K562 (cell line): ENCODE results near the gene LSM14B. TPM values are rescaled to one million over a fixed set of nuclear protein-coding genes. Genes with fewer than 3 reads are reported as not detected.

Source experiments
- ATAC-seq: fragments of 200-7000 bp; cut with Tn5 transposase; 3 replicates; pipeline ENCODE4 v1.9.1; 2020; ENCODE audit warnings: moderate library complexity
- BruUV-seq: library from RNA; stranded (reverse); fragments of 400-500 nt; replicated peaks from 2 replicates; lab custom pipeline; 2021; lab: Mats Ljungman, UMichigan
- CTCF ChIA-PET: fragments of 300-600 bp; formaldehyde crosslinking; extraction: SDS; loops from one replicate; lab custom pipeline; 2021; ENCODE audit warnings: low intra/inter-chr PET ratio; lab: Yijun Ruan, JAX
- POLR2A ChIA-PET: fragments of 300-600, 350-650 bp; sonication (Branson Sonifier 250); formaldehyde crosslinking; extraction: SDS; loops from one replicate; lab custom pipeline; 2021; ENCODE audit warnings: antibody characterized with exemption, inconsistent platforms; lab: Yijun Ruan, JAX
- DNase-seq, 4 experiments: peaks; one replicate each; pipeline versions ENCODE4 v3.0.0 to v3.0.0-alpha.2; 2011 to 2018; ENCODE audit warnings: low spot score in 3 of 4, mixed read lengths in 3 of 4; ENCODE audit errors: extremely low read depth in 1 of 4
- FAIRE-seq: peaks from 2 replicates; lab custom pipeline; 2011; peaks lifted over from hg19 to GRCh38; lab: Jason Lieb, UNC
- H2AFZ ChIP-seq: 2 replicates; pipeline ENCODE4 v1.6.0; 2011; ENCODE audit warnings: low read depth, low read length, control low read depth, inconsistent platforms
- H3K27ac ChIP-seq: fragments of 200-600 bp; 3 replicates; pipeline ENCODE4 v1.8.0; 2011; ENCODE audit warnings: low read depth, mild to moderate bottlenecking, control low read depth, inconsistent platforms, low read length, moderate library complexity, mixed read lengths; ENCODE audit errors: extremely low read depth
- H3K27me3 ChIP-seq, 2 experiments: fragments of 300-600 bp in 1 of 2; 2 replicates in 1 of 2; 3 replicates in 1 of 2; pipeline versions ENCODE4 v1.6.0 to v1.8.0; 2011; ENCODE audit warnings: inconsistent platforms in 2 of 2, low read length in 2 of 2, mild to moderate bottlenecking in 1 of 2, mixed read lengths in 1 of 2, moderate library complexity in 1 of 2; ENCODE audit not compliant: control insufficient read depth in 2 of 2, insufficient read depth in 2 of 2
- H3K36me3 ChIP-seq: fragments of 300-600 bp; 3 replicates; pipeline ENCODE4 v1.8.0; 2011; ENCODE audit warnings: mild to moderate bottlenecking, low read length, inconsistent platforms; ENCODE audit not compliant: control insufficient read depth, insufficient read depth
- H3K4me1 ChIP-seq, 2 experiments: fragments of 200-600 bp in 1 of 2; replicated peaks in 1 of 2; 2 replicates in 1 of 2; 3 replicates in 1 of 2; pipeline versions ENCODE4 v1.5.1 to v1.8.0; 2011; ENCODE audit warnings: inconsistent platforms in 2 of 2, low read length in 2 of 2, mild to moderate bottlenecking in 1 of 2, mixed read lengths in 1 of 2, moderate library complexity in 1 of 2; ENCODE audit not compliant: control insufficient read depth in 2 of 2, insufficient read depth in 2 of 2
- H3K4me2 ChIP-seq: 2 replicates; pipeline ENCODE4 v1.6.1; 2011; ENCODE audit warnings: low read length, control low read depth, inconsistent platforms, mixed read lengths; ENCODE audit not compliant: insufficient read depth
- H3K4me3 ChIP-seq: fragments of 200-600 bp; sonication (generic), shearing (Covaris generic); 2 replicates; pipeline ENCODE4 v1.5.1; 2016; ENCODE audit warnings: control low read depth, inconsistent platforms
- H3K79me2 ChIP-seq: fragments of 200-600 bp; 3 replicates; pipeline ENCODE4 v1.8.0; 2011; ENCODE audit warnings: low read length, inconsistent platforms; ENCODE audit not compliant: control insufficient read depth, insufficient read depth
- H3K9ac ChIP-seq, 2 experiments: 2 replicates each; pipeline versions ENCODE4 v1.6.0 to v1.6.1; 2011; ENCODE audit warnings: low read depth in 2 of 2, low read length in 2 of 2, control low read depth in 1 of 2, inconsistent platforms in 1 of 2, mild to moderate bottlenecking in 1 of 2, mixed read lengths in 1 of 2; ENCODE audit not compliant: insufficient read depth in 1 of 2
- H3K9me1 ChIP-seq: one replicate; pipeline ENCODE4 v1.6.0; 2011; ENCODE audit warnings: inconsistent platforms, mild to moderate bottlenecking, low read length, moderate library complexity; ENCODE audit not compliant: control insufficient read depth, insufficient read depth
- H3K9me3 ChIP-seq: replicated peaks from 2 replicates; pipeline ENCODE4 v1.5.1; 2011; ENCODE audit warnings: low read depth, low read length, inconsistent platforms; ENCODE audit not compliant: control insufficient read depth, insufficient read depth
- H4K20me1 ChIP-seq: replicated peaks from 2 replicates; pipeline ENCODE4 v1.6.1; 2011; ENCODE audit warnings: low read length, inconsistent platforms, mixed read lengths; ENCODE audit not compliant: control insufficient read depth, insufficient read depth
- BDP1 ChIP-seq: IDR thresholded peaks from 3 replicates; pipeline ENCODE4 v1.6.1; 2011; ENCODE audit not compliant: insufficient read length, insufficient read depth
- FOXA1 ChIP-seq: fragments of 450-650 bp; IDR thresholded peaks from 2 replicates; pipeline ENCODE4 v1.6.1; 2016; ENCODE audit warnings: mild to moderate bottlenecking, borderline replicate concordance
- KLF16 ChIP-seq: IDR thresholded peaks from 2 replicates; pipeline ENCODE4 v1.6.1; 2016; ENCODE audit warnings: antibody characterized with exemption
- MCM5 ChIP-seq: fragments of 450-650 bp; IDR thresholded peaks from 2 replicates; pipeline ENCODE4 v1.6.1; 2016; ENCODE audit warnings: low read depth
- PHTF2 ChIP-seq: fragments of 250-450 bp; sonication (Bioruptor Pico); IDR thresholded peaks from 2 replicates; pipeline ENCODE4 v1.5.0; 2021; ENCODE audit warnings: mild to moderate bottlenecking
- POLR3A ChIP-seq: IDR thresholded peaks from 2 replicates; pipeline ENCODE4 v1.6.1; 2011; ENCODE audit warnings: borderline replicate concordance, mild to moderate bottlenecking, moderate library complexity; ENCODE audit not compliant: insufficient read length, insufficient read depth; ENCODE audit errors: extremely low read depth
- RBM25 ChIP-seq: fragments of 200-400 bp; formaldehyde crosslinking; IDR thresholded peaks from 2 replicates; pipeline ENCODE4 v1.6.1; 2018; ENCODE audit warnings: low read length, low read depth, moderate library complexity; ENCODE audit not compliant: severe bottlenecking
- SMAD4 ChIP-seq: fragments of 250-450 bp; sonication (Bioruptor Pico); conservative IDR thresholded peaks from 2 replicates; pipeline ENCODE4 v1.8.0; 2021; ENCODE audit warnings: inconsistent platforms, mild to moderate bottlenecking, moderate library complexity
- SMARCA4 ChIP-seq: fragments of 450-650 bp; IDR thresholded peaks from 2 replicates; pipeline ENCODE4 v1.6.1; 2016
- ZEB2 ChIP-seq: fragments of 450-650 bp; IDR thresholded peaks from 2 replicates; pipeline ENCODE4 v1.6.1; 2016
- ZNF124 ChIP-seq: sonication (generic); formaldehyde crosslinking; IDR thresholded peaks from 2 replicates; pipeline ENCODE4 v1.8.1; 2022; ENCODE audit warnings: missing genetic modification reagents
- ZNF133 ChIP-seq: fragments of 250-450 bp; sonication (Bioruptor Pico); IDR thresholded peaks from 2 replicates; pipeline ENCODE4 v1.4.0; 2020; ENCODE audit warnings: mild to moderate bottlenecking
- WGBS: fragments of 100-300 bp; shearing (Covaris generic); methylation state at CpG from one replicate; pipeline ENCODE4 v1.1.6; 2016; ENCODE audit warnings: low coverage, mixed read lengths; ENCODE audit not compliant: insufficient coverage; ENCODE audit errors: missing lambda C conversion rate; 5-methylcytosine and 5-hydroxymethylcytosine counted together
- in situ Hi-C: fragments of 300-500 bp; cut with MboI; formaldehyde crosslinking; loops from 4 replicates; pipeline ENCODE4 v1.15.0; 2018; ENCODE audit warnings: inconsistent platforms, mixed read lengths
- intact Hi-C: fragments of 100-400 bp; cut with micrococcal nuclease; formaldehyde crosslinking; loops from 2 replicates; pipeline ENCODE4 v1.14.2; 2022
- polyA plus RNA-seq, 8 experiments: library from polyadenylated mRNA; depleted of rRNA in 4 of 8; stranded (reverse) in 5 of 8; unstranded in 3 of 8; fragments of >200 nt; fragmentation: Nextera tagmentation in 2 of 8; fragmentation: Illumina TruSeq in 1 of 8; extraction: Ambion mirVana in 2 of 8; extraction: Trizol in 1 of 8; gene quantifications; 2 replicates each; pipeline versions ENCODE4 v1.2.1 to v1.2.3, GENCODE V29; 2011 to 2014; ENCODE audit warnings: inconsistent platforms in 1 of 8, missing spikeins in 1 of 8
- total RNA-seq, 7 experiments: library from RNA; depleted of rRNA in 6 of 7; stranded (reverse); fragments of >200 nt in 6 of 7; fragmentation: Illumina TruSeq in 2 of 7; extraction: Trizol in 2 of 7; gene quantifications; 2 replicates each; pipeline versions ENCODE4 v1.2.1 to v1.2.3, GENCODE V29; 2011 to 2021; ENCODE audit warnings: low replicate concordance in 1 of 7
- TF ChIP-seq, protein P1 (sequence below), 2 experiments: fragments of 200-800 bp in 1 of 2; sonication (Bioruptor generic) in 1 of 2; sonication (generic) in 1 of 2; formaldehyde crosslinking in 1 of 2; IDR thresholded peaks in 1 of 2; conservative IDR thresholded peaks in 1 of 2; 2 replicates each; pipeline versions ENCODE4 v1.5.0 to v1.6.1; 2016 to 2020; ENCODE audit warnings: missing compliant biosample characterization in 1 of 2, missing genetic modification characterization in 1 of 2, missing genetic modification reagents in 1 of 2
- TF ChIP-seq, protein P2 (sequence below), 2 experiments: fragments of 450-650 bp; conservative IDR thresholded peaks; 2 replicates each; pipeline ENCODE4 v1.6.1; 2017; ENCODE audit warnings: mild to moderate bottlenecking in 2 of 2, moderate library complexity in 2 of 2
- TF ChIP-seq, protein P3 (sequence below): fragments of 250-450 bp; sonication (Bioruptor Pico); IDR thresholded peaks from 2 replicates; pipeline ENCODE4 v1.5.1; 2021; ENCODE audit warnings: mild to moderate bottlenecking

LSM14B gene
- total and polyA plus RNA-seq, 9 of the 15 experiments (the other 6 are each of a cell fraction or from before 2014, with no cell fraction given) = 0.66 to 36.0 (median 20.2) TPM

DNA sequence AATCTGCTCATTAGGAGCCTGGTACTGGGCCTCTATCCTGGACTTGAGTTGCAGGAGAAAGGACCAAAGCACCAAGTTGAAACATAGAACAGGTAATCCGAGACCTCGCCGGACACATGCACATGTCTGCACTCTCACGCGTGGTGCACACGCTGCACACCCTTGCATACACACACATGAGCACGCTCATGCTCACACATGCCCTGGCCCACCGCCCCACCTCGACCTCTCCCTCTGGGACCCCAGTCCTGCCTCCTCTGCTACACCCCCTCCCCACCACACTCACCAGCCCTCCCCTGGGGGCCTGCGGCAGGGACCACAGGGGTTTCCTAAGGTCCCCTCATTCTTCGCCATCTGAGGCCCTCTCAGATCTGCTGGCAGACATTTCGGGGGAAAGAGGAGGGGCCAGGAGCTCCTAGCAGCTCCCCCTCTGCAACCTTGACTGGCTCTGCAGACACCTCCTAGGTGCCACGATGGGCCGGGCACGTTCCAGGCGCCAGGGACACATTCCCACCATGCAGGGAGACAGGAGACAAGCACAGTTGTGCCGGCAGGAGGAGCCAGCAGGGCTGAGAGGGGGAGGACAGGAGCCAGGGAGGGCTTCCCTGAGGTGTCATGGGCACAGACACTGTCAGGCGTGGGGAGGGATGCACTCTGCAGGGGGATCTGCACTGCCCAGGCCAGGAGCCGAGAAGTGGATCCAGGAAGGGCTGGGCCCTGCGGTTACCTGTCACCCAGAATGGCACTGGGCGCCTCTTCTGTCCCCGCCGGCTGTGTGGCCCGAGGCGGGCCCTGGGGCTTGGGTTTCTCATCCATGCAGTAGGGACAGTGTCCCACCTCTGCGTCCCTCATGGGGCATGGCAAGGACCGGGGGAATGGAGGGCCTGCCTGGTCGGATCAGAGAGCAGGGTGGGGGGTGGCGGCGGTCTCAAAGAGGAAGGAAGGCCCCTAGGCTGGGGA is 25.6 kb upstream of the LSM14B start:
- Histone ChIP-seq H3K4me1 (peaks cover 0 to 25% of the 10 kb centered on the region in 2 experiments; a peak in 2 of 5 replicates), H2AFZ (no peak overlapping the region), H3K27me3 (peaks cover 65 to 72% of the 10 kb centered on the region in 2 experiments), H4K20me1 (no peaks in the 10 kb centered on the region), H3K9ac (peak overlapping the region in 1 of 2 experiments; percentile 10; a peak in 2 of 4 replicates), H3K4me3 (no peak overlapping the region), H3K9me3 (no peaks in the 10 kb centered on the region), H3K27ac (no peak overlapping the region), H3K4me2 (no peak overlapping the region), H3K36me3 (no peaks in the 10 kb centered on the region), H3K9me1 (no peaks in the 10 kb centered on the region), H3K79me2 (no peaks in the 10 kb centered on the region)
- no TSS peak for BruUV-seq
- intact Hi-C loops = no loop called here
- ChIA-PET CTCF (no interaction called here), POLR2A (no interaction called here)
- in situ Hi-C loops = no loop called here
- FAIRE-seq (no peak), ATAC-seq (no peak), DNase-seq (no peak)
- WGBS = 20% methylated on average over 25 of the region's 30 CpGs
- TF ChIP-seq SMARCA4 = no peak
- TF ChIP-seq PHTF2 (CRISPR knock-in tag) = no peak
- TF ChIP-seq, protein P1, sequence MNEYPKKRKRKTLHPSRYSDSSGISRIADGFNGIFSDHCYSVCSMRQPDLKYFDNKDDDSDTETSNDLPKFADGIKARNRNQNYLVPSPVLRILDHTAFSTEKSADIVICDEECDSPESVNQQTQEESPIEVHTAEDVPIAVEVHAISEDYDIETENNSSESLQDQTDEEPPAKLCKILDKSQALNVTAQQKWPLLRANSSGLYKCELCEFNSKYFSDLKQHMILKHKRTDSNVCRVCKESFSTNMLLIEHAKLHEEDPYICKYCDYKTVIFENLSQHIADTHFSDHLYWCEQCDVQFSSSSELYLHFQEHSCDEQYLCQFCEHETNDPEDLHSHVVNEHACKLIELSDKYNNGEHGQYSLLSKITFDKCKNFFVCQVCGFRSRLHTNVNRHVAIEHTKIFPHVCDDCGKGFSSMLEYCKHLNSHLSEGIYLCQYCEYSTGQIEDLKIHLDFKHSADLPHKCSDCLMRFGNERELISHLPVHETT (CRISPR knock-in tag; conservative IDR thresholded peaks at IDR 0.05 in 1 of 2, IDR thresholded peaks at IDR 0.05 in 1 of 2) = no peak
- TF ChIP-seq KLF16 = no peak
- TF ChIP-seq, protein P2, sequence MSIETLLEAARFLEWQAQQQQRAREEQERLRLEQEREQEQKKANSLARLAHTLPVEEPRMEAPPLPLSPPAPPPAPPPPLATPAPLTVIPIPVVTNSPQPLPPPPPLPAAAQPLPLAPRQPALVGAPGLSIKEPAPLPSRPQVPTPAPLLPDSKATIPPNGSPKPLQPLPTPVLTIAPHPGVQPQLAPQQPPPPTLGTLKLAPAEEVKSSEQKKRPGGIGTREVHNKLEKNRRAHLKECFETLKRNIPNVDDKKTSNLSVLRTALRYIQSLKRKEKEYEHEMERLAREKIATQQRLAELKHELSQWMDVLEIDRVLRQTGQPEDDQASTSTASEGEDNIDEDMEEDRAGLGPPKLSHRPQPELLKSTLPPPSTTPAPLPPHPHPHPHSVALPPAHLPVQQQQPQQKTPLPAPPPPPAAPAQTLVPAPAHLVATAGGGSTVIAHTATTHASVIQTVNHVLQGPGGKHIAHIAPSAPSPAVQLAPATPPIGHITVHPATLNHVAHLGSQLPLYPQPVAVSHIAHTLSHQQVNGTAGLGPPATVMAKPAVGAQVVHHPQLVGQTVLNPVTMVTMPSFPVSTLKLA (conservative IDR thresholded peaks at IDR 0.05) = no peak
- TF ChIP-seq RBM25 = no peak
- no peak for TF ChIP-seq FOXA1
- no peak for TF ChIP-seq ZEB2
- TF ChIP-seq POLR3A = no peak
- no peak for TF ChIP-seq ZNF124
- no peak for TF ChIP-seq BDP1
- TF ChIP-seq MCM5 = no peak
- TF ChIP-seq SMAD4 = no peak
- TF ChIP-seq, protein P3, sequence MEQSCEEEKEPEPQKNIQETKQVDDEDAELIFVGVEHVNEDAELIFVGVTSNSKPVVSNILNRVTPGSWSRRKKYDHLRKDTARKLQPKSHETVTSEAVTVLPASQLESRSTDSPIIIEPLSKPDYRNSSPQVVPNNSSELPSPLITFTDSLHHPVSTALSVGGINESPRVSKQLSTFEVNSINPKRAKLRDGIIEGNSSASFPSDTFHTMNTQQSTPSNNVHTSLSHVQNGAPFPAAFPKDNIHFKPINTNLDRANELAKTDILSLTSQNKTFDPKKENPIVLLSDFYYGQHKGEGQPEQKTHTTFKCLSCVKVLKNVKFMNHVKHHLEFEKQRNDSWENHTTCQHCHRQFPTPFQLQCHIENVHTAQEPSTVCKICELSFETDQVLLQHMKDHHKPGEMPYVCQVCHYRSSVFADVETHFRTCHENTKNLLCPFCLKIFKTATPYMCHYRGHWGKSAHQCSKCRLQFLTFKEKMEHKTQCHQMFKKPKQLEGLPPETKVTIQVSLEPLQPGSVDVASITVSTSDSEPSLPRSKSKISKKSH (CRISPR knock-in tag) = no peak
- no peak for TF ChIP-seq ZNF133
